EL (cell line): ENCODE measurements around the gene CELF1.
"Not testable (repeated sequence)": the region's sequence is repeated elsewhere in the genome, so short reads cannot be mapped to it uniquely, and the experiment has no call there.

Experiments used
- DNase-seq: peaks from one replicate; pipeline ENCODE4 v3.0.0-alpha.2; 2016

The CELF1 gene

DNA sequence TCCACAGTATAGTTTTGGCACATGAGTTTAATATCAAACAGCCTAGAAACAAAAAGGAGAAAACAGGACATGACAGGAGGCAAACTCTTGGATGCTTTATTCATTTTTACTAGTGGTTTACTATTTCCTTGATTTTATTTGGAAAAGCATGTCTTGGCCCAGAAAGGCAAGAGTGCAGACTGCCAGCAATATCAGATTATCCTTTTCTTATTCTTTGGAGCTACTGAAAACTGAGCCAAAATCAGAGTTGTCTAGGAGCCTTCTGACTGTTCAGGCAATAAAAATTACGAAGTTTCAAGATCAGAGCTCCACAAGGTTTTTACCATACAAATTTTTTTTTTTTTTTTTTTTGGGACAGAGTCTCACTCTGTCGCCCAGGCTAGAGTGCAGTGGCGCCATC, 16.0 kb downstream of the CELF1 start:
- DNase-seq = no peak

- DNase-seq = no peak
Measured at GRCh38 chr11:47534704-47535251, 18.2 kb downstream of the CELF1 start.

DNA sequence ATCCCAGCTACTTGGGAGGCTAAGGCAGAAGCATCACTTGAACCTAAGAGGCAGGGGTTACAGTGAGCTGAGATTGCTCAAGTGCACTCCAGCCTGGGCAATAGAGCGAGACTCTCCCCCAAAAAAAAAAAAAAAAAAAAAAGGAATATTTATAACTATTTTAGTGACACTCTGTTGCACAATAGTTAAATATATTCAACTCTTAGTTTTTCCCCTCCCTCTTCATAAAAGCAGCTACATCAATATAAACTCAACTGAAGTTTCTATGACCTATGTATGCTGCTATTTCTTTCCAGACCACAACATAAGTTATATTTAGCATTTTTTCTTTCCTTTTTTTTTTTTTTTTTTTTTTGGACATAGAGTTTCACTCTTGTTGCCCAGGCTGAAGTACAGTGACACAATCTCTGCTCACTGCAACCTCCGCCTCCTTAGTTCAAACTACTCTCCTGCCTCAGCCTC, 19.2 kb downstream of the CELF1 start:
- DNase-seq = peak; percentile 58

DNA sequence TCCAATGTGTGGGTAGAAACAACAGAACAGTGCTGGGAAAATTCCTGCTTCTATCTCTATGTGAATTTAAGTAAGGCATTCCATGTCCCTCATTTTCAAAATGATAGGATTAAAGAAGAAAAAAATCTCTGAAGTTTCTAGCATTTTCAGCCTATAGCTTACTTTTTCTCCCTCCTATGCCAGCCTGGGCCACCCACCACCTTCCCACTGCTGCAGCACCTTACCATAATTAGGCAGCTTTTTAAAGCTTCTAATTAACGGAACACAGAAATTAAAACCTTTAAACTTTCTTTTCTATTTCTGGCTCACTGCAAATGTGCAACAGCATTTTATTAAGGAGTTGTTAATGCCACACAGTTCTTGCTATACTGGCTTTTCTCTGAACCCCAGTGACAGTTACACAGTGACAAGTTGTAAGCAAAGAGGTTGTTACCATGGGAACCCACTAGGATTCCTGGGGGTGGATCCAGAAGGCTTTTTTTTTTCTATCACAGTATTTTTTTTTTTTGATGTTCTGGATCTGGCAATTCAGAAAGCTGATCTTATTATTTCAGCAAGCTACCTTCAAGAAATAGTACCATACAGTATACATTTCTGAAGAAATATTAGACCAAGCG, 20.2 kb downstream of the CELF1 start:
- no peak for DNase-seq

DNA sequence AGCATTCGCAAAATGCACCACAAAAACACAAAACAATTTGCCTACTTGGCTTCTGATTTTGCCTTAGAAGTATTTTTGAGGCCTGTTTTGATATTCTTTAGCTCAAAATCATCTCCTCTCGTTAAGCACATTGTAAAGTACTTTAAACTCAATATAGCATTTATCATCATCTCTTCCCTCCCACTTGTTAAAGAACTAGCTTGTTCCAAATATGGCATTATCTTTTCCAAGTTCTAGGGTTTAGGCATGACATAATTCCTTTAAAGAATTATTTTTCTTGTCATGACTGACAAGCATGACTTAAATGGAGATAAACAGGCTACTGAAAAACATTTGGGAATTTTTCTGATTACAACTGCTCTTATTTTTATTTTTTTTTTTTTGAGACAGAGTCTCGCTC, 21.3 kb downstream of the CELF1 start:
- DNase-seq = no peak

DNA sequence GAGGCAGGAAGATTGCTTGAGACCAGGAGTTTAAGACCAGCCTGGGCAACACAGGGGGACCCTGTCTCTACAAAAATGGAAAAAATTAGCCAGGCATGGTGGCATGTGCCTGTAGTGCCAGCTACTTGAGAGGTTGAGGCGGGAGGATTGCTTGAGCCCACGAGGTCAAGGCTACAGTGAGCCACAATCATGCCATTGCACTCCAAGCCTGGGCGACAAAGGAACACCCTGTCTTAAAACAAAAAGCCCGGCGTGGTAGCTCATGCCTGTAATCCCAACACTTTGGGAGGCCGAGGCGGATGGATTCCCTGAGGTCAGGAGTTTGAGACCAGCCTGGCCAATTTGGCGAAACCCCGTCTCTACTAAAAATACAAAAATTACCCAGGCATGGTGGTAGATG, 22.2 kb downstream of the CELF1 start:
- DNase-seq = not testable (repeated sequence)

- no peak for DNase-seq
Measured at GRCh38 chr11:47529951-47530350, 23.0 kb downstream of the CELF1 start.

- no peak for DNase-seq
Measured at GRCh38 chr11:47527186-47527585, 25.7 kb downstream of the CELF1 start.

DNA sequence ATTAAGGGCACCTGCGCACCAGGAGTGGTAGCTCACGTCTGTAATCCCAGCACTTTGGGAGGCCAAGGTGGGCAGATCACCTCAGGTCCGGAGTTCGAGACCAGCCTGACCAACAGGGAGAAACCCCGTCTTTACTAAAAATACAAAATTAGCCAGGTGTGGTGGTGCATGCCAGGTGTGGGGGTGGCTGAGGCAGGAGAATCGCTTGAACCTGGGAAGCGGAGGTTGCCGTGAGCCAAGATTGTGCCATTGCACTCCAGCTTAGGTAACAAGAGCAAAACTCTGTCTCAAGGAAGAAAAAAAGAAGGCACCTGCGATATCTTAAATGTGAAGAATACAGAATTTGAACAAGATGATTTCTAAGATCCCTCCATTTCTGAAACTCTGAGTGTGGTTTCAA, 26.9 kb downstream of the CELF1 start:
- not testable (repeated sequence) for DNase-seq

DNA sequence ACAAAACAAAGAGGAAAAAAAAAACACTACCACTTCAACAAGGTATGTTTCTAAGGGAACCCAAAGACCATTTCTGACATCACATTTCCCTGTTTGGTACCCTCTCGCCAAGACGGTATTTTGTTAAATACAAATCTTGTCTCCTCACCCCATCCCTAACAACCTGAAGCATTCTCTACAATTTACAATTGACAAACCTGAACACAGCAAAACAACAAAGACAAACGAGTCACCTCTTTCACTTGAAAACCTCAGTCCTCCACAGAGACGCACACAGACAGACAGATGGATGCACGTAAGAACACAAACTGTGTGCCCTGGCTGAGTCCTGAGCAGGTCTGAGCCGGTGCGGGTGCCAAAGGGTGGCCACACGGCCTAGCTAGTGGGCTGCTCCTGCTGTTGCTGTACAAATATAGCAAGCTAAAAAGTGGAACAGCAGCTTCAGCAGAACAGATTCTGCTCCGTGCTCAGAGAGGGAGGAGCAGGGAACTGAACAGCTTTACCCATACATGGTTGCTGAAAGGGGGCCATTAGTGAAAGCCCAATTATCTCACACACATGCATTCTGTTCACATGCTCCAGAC, 28.5 kb downstream of the CELF1 start:
- DNase-seq = no peak

DNA sequence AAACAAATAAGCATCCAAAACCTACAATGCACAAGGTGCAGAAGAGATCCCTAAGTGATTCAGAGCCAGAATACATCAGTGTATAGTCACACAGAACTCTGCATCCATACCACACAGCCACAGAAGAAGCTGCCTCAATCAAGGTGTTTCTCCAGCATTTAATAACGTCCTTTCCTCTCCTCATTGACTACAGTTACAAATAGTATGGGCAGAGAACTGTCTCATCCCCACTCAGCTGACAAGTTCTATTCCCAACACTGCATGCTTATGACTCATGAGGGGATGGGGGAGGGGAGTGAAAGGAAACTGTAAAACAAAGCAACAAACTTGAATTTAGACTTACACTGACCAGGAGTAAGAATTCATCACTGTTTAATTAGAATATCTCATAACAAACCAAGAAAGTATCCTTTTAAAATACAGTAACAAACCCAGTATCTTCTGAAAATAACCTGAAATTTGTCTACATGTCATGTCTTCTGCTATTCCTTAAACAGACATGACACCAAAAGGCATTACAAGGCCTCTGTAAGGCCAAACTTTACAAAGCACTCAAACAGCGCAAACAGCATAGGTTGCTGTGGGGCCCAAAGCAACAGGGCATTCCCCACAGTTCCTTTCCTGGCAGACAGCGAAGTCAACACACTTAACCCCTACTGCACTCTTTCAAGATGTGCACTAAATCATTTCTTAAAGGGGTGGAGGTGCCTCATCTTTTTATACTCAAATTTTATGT, 29.3 kb downstream of the CELF1 start:
- peak; percentile 86 for DNase-seq

- DNase-seq = no peak
Measured at GRCh38 chr11:47518212-47518964, 34.5 kb downstream of the CELF1 start.

DNA sequence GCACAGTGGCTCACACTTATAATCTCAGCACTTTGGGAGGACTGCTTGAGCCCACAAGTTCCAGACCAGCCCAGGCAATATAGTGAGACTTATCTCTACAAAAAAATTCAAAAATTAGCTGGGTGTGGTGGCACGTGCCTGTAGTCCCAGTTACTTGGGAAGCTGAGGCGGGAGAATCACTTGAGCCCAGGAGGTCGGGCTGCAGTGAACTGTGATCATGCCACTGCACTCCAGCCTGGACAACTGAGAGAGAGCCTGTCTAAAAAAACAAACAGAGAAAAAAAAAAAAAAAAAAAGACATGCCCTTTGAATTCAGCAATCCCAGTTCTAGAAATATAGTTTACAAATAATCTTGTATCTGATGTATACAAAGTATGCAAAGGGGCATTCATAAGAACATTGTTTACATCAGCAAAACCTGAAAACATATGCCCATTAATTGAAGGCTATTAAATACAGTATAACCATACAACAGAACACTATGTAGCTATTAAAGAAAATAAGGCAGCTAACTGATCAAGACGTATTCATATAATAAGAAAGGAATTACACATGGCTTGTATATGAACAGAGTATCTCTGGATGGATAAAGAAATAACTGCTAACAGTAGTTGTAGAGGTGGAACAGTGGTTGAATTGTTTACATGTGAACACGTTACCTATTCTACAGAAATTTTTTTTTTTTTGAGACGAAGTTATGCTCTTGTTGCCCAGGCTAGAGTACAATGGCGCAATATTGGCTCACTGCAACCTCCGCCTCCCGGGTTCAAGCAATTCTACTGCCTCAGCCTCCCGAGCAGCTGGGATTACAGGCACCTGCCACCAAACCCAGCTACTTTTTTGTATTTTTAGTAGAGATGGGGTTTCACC, 35.7 kb downstream of the CELF1 start:
- no peak for DNase-seq

DNA sequence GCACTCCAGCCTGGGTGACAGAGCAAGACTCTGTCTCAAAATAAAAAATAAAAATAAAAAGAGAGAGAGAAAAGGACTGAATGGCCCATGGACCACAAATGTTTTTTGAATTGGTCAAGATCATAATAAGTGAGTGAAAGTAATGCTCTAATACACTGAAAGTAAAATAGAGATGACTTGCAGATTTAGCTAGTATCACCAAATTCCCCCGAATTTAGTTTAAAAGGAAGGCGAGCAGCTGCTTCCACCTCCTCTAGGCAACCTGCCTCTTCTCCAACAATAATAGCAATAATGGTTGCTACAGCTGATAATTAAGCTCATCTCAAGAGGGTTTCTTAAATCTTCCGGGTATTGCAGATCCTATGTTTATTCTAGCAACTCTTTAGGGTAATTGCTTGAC, 36.8 kb downstream of the CELF1 start:
- no peak for DNase-seq

GRCh38 chr11:47514825-47515647, 37.9 kb downstream of the CELF1 start:
- DNase-seq = peak; percentile 88

DNA sequence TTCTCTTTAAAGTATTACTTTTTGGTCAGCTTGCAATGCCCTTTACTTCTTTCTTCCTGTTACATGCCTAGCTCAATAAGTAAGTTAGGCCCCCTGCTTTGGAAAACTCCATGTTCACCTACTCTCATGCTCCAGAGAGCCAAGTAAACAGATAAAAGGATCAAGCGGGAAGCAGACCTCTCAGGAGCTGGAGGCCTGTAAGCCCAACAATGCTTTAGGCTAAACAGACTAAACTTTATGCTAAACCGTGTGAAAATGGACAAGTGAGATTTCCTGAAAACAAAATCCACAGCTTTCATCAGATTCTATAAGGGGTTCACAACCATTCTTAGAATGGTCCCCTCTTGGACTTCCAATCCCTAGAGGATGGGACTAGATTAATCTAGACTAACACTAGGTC, 40.2 kb downstream of the CELF1 start:
- DNase-seq = no peak

DNA sequence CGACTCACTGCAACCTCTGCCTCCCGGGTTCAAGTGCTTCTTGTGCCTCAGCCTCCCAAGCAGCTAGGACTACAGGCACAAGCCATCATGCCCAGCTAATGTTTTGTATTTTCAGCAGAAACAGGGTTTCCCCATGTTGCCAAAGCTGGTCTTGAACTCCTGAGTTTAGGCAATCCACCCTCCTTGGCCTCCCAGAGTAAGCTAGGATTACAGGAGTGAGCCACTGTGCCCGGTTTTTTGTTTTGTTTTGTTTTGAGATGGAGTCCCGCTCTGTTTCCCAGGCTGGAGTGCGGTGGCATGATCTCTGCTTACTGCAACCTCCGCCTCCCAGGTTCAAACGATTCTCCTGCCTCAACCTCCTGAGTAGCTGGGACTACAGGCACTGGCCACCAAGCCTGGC, 41.0 kb downstream of the CELF1 start:
- DNase-seq = no peak

GRCh38 chr11:47510209-47510608, 42.7 kb downstream of the CELF1 start:
- DNase-seq = peak; percentile 40

GRCh38 chr11:47509077-47509536, 43.8 kb downstream of the CELF1 start:
- no peak for DNase-seq

- DNase-seq = no peak
Measured at GRCh38 chr11:47508240-47508957, 44.5 kb downstream of the CELF1 start.
